ENCODE results near the gene KIF26A. TPM values are rescaled to one million over a fixed set of nuclear protein-coding genes. Genes with fewer than 3 reads are reported as not detected.
"Not testable (repeated sequence)": the region's sequence is repeated elsewhere in the genome, so short reads cannot be mapped to it uniquely, and the experiment has no call there.

Gene KIF26A
- total RNA-seq, 2 experiments from 2014 or later, result 0.35 to 0.50 TPM

GRCh38 chr14:104203071-104203425, 64.7 kb downstream of the KIF26A start:
- H3K36me3 Mint-ChIP-seq (ENCODE audit: low read depth), result no peaks in the 10 kb centered on the region
- no peak overlapping the region for H3K27ac Mint-ChIP-seq
- no peaks in the 10 kb centered on the region for H3K4me1 Mint-ChIP-seq
- DNase-seq, result no peak
- H3K27me3 Mint-ChIP-seq, result no peaks in the 10 kb centered on the region
- H3K9me3 Mint-ChIP-seq, result no peaks in the 10 kb centered on the region
- H3K4me3 Mint-ChIP-seq, result no peak overlapping the region
- ChIA-PET POLR2A (no interaction called here), CTCF (interaction anchor here (0.6 kb wide), 1 partner anchor 930 kb away, joined by 4 read pairs; no protein-coding TSS in a partner anchor)

GRCh38 chr14:104204660-104205149, 66.3 kb downstream of the KIF26A start:
- H3K27ac Mint-ChIP-seq, result no peak overlapping the region
- no peaks in the 10 kb centered on the region for H3K4me1 Mint-ChIP-seq
- ChIA-PET POLR2A (no interaction called here), CTCF (no interaction called here)
- H3K36me3 Mint-ChIP-seq (ENCODE audit: low read depth), result no peaks in the 10 kb centered on the region
- no peak for DNase-seq
- H3K27me3 Mint-ChIP-seq, result no peaks in the 10 kb centered on the region
- H3K9me3 Mint-ChIP-seq, result no peaks in the 10 kb centered on the region
- no peak overlapping the region for H3K4me3 Mint-ChIP-seq

DNA sequence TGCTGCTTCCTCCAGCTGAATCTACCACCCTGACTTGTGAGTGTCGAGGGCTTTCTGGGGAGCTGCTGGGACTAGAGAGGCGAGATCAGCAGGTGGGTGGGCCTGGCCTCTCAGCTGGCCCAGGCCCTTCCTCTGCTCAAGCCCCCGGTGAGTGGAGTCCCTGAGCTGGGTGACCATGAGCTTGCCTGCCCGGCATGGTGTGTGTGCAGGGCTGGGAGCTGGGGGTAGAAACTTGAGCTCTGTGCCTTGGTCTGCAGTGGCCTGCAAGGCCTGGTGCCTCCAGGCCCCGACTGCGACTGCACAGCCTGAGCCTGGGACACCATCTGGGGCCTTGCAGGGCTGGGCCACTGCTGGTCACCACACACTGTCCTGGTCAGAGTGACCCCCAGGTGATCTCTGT, 67.4 kb downstream of the KIF26A start:
- CTCF ChIA-PET, result interaction anchor here (0.6 to 1.3 kb wide), 2 partner anchors 9 to 20 kb away, joined by 3 read pairs; no protein-coding TSS in a partner anchor
- no peak overlapping the region for H3K27ac Mint-ChIP-seq

GRCh38 chr14:104206281-104206904, 68.0 kb downstream of the KIF26A start:
- ChIA-PET POLR2A (no interaction called here), CTCF (interaction anchor here (0.6 to 1.3 kb wide), 2 partner anchors 9 to 19 kb away, joined by 3 read pairs; no protein-coding TSS in a partner anchor)
- DNase-seq, result no peak
- Mint-ChIP-seq H3K9me3 (no peaks in the 10 kb centered on the region), H3K4me1 (no peaks in the 10 kb centered on the region), H3K36me3 (ENCODE audit: low read depth) (no peaks in the 10 kb centered on the region), H3K27ac (no peak overlapping the region), H3K4me3 (no peak overlapping the region), H3K27me3 (no peaks in the 10 kb centered on the region)

More for the DNA sequence above, 67.4 kb downstream of the KIF26A start:
- Mint-ChIP-seq H3K4me3 (no peak overlapping the region), H3K4me1 (no peaks in the 10 kb centered on the region), H3K27me3 (no peaks in the 10 kb centered on the region), H3K9me3 (no peaks in the 10 kb centered on the region), H3K36me3 (ENCODE audit: low read depth) (no peaks in the 10 kb centered on the region)
- POLR2A ChIA-PET, result no interaction called here
- no peak for DNase-seq

- CTCF ChIA-PET, result no interaction called here
- Mint-ChIP-seq H3K27me3 (no peaks in the 10 kb centered on the region), H3K4me1 (no peaks in the 10 kb centered on the region), H3K27ac (no peak overlapping the region), H3K36me3 (ENCODE audit: low read depth) (no peaks in the 10 kb centered on the region), H3K4me3 (no peak overlapping the region), H3K9me3 (no peaks in the 10 kb centered on the region)
- no peak for DNase-seq
- POLR2A ChIA-PET, result no interaction called here
Measured at GRCh38 chr14:104207142-104208014, 69.0 kb downstream of the KIF26A start.

GRCh38 chr14:104208015-104208295, 69.6 kb downstream of the KIF26A start:
- H3K4me3 Mint-ChIP-seq; H3K4me1 Mint-ChIP-seq; H3K27ac Mint-ChIP-seq; POLR2A ChIA-PET; CTCF ChIA-PET; H3K9me3 Mint-ChIP-seq; DNase-seq; H3K36me3 Mint-ChIP-seq (ENCODE audit: low read depth); H3K27me3 Mint-ChIP-seq: not testable (repeated sequence)

GRCh38 chr14:104208331-104208730, 69.9 kb downstream of the KIF26A start:
- H3K27ac Mint-ChIP-seq; H3K27me3 Mint-ChIP-seq; CTCF ChIA-PET; H3K4me1 Mint-ChIP-seq; H3K4me3 Mint-ChIP-seq; DNase-seq; H3K36me3 Mint-ChIP-seq (ENCODE audit: low read depth); H3K9me3 Mint-ChIP-seq; POLR2A ChIA-PET: not testable (repeated sequence)

DNA sequence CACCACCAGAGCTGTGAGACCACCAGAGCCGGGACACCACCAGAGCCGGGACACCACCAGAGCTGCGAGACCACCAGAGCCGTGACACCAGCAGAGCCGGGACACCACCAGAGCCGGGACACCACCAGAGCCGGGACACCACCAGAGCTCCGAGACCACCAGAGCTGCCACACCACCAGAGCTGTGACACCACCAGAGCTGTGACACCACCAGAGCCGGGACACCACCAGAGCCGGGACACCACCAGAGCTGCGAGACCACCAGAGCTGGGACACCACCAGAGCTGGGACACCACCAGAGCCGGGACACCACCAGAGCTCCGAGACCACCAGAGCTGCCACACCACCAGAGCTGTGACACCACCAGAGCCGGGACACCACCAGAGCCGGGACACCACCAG, 70.7 kb downstream of the KIF26A start:
- H3K36me3 Mint-ChIP-seq (ENCODE audit: low read depth); DNase-seq; H3K27me3 Mint-ChIP-seq; H3K4me1 Mint-ChIP-seq; H3K27ac Mint-ChIP-seq; POLR2A ChIA-PET; H3K9me3 Mint-ChIP-seq; H3K4me3 Mint-ChIP-seq: not testable (repeated sequence)
- CTCF ChIA-PET, result interaction anchor here (0.6 kb wide), 1 partner anchor 324 kb away, joined by 3 read pairs; no protein-coding TSS in a partner anchor

GRCh38 chr14:104209985-104210816, 71.8 kb downstream of the KIF26A start:
- no peak for DNase-seq
- POLR2A ChIA-PET, result no interaction called here
- Mint-ChIP-seq H3K4me3 (no peak overlapping the region), H3K9me3 (no peaks in the 10 kb centered on the region), H3K27ac (no peak overlapping the region), H3K36me3 (ENCODE audit: low read depth) (no peaks in the 10 kb centered on the region), H3K27me3 (no peaks in the 10 kb centered on the region), H3K4me1 (no peaks in the 10 kb centered on the region)
- CTCF ChIA-PET, result no interaction called here

DNA sequence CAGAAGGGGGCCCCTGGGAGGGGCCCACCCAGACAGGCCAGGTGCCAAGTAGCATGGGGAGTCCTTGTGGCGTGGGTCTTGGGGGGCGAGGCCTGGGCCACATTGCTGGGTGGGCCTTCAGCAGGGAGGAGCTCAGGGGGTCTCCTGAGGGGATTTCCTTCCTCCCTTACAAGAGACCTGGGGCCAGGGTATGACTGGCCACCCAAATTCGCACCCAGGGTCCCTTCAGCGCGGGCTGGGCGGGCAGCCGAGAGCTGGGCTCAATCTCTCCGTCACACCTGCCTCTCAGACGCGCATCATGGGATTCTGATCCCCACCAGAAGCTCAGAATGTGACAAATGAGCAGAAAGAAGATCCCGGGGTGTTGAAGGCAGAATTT, 72.4 kb downstream of the KIF26A start:
- Mint-ChIP-seq H3K27ac (no peak overlapping the region), H3K4me3 (no peak overlapping the region), H3K27me3 (no peaks in the 10 kb centered on the region), H3K4me1 (no peaks in the 10 kb centered on the region), H3K9me3 (no peaks in the 10 kb centered on the region), H3K36me3 (ENCODE audit: low read depth) (no peaks in the 10 kb centered on the region)
- POLR2A ChIA-PET, result no interaction called here
- DNase-seq, result no peak
- CTCF ChIA-PET, result no interaction called here

GRCh38 chr14:104211215-104211614, 72.8 kb downstream of the KIF26A start:
- no peaks in the 10 kb centered on the region for H3K36me3 Mint-ChIP-seq (ENCODE audit: low read depth)
- H3K4me3 Mint-ChIP-seq, result no peak overlapping the region
- H3K27me3 Mint-ChIP-seq, result no peaks in the 10 kb centered on the region
- DNase-seq, result no peak
- H3K9me3 Mint-ChIP-seq, result no peaks in the 10 kb centered on the region
- CTCF ChIA-PET, result no interaction called here
- POLR2A ChIA-PET, result no interaction called here
- H3K4me1 Mint-ChIP-seq, result no peaks in the 10 kb centered on the region
- H3K27ac Mint-ChIP-seq, result no peak overlapping the region

DNA sequence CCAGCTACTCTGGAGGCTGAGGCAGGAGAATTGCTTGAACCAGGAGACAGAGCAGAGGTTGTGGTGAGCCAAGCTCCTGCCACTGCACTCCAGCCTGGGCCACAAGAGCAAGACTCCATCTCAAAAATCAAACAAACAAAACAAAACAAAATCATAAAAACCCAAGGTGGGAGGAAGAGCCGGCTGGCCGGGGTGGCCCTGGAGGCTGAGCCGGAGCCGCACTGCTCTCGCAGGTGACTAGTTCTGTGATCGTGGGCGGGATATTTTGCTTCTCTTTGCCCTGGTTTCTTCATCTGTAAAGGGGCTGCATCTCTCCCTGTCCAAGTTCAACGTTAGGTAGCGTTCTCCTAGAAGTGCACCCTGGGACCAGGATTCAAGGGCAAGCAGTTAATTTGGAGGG, 73.4 kb downstream of the KIF26A start:
- no peaks in the 10 kb centered on the region for H3K27me3 Mint-ChIP-seq
- H3K4me3 Mint-ChIP-seq, result no peak overlapping the region
- ChIA-PET CTCF (no interaction called here), POLR2A (no interaction called here)
- DNase-seq, result no peak
- H3K9me3 Mint-ChIP-seq, result no peaks in the 10 kb centered on the region
- H3K36me3 Mint-ChIP-seq (ENCODE audit: low read depth), result no peaks in the 10 kb centered on the region
- H3K27ac Mint-ChIP-seq, result no peak overlapping the region
- H3K4me1 Mint-ChIP-seq, result no peaks in the 10 kb centered on the region

All from activated CD4-positive, alpha-beta T cell treated with anti-CD3 and anti-CD28 coated beads, Interleukin-2, amount 10 ng/mL, durations not matched to agents 7 days and 5 days (primary cell).